NCI-H1105 treated with DMSO at 0.1 percent for 48 hours (cell line): Measurements from ENCODE around the gene UNK.
"Not testable (repeated sequence)": the region's sequence is repeated elsewhere in the genome, so short reads cannot be mapped to it uniquely, and the experiment has no call there.

Experiments used
- DNase-seq: peaks from one replicate; lab custom pipeline; 2025; lab: John Stamatoyannopoulos, UW

The UNK gene

DNA sequence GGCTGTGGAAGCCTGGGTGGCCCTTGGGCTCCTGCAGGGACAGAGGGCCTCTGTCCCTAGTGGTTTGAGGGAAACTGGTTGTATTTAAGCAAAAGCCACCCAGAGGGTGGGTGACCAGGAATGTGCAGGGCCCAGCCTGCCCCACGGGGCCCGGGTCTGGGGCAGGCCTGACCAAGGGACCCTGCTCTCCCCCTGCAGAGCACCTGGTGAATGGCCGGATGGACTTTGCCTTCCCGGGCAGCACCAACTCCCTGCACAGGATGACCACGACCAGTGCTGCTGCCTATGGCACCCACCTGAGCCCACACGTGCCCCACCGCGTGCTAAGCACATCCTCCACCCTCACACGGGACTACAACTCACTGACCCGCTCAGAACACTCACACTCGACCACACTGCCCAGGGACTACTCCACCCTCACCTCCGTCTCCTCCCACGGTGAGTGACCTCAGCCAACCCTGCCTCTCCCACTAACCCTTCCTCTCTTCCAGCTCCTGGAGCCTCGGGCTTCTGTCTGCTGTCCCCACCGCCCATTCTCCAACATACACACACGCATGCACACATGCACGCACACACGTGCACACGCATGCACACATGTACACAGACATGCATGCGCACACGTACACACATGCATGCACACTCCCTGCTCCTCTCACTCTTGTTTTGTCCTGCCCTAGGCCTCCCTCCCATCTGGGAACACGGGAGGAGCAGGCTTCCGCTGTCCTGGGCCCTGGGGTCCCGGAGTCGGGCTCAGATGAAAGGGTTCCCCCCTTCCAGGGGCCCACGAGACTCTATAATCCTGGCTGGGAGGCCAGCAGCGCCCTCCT lies 30.0 kb upstream of the UNK start:
- no peak for DNase-seq

GRCh38 chr17:75755205-75755901 lies 29.3 kb upstream of the UNK start:
- DNase-seq = no peak

- DNase-seq = no peak
These were observed 28.6 kb upstream of the UNK start for GRCh38 chr17:75755990-75756389.

DNA sequence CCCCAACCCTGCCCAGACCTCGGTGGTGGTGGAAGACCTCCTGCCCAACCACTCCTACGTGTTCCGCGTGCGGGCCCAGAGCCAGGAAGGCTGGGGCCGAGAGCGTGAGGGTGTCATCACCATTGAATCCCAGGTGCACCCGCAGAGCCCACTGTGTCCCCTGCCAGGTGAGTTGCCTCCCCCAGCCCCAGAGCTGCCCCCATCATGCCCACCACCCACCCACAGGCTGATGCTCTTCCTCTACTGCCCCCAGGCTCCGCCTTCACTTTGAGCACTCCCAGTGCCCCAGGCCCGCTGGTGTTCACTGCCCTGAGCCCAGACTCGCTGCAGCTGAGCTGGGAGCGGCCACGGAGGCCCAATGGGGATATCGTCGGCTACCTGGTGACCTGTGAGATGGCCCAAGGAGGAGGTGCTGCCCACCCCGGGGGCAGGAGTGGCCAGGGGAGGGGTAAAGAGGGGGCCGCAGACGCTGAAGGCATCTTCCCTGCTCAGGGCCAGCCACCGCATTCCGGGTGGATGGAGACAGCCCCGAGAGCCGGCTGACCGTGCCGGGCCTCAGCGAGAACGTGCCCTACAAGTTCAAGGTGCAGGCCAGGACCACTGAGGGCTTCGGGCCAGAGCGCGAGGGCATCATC lies 28.0 kb upstream of the UNK start:
- DNase-seq = no peak

- DNase-seq = no peak
These were observed 27.4 kb upstream of the UNK start for GRCh38 chr17:75757086-75757681.

GRCh38 chr17:75758131-75758905 lies 26.3 kb upstream of the UNK start:
- DNase-seq = no peak

DNA sequence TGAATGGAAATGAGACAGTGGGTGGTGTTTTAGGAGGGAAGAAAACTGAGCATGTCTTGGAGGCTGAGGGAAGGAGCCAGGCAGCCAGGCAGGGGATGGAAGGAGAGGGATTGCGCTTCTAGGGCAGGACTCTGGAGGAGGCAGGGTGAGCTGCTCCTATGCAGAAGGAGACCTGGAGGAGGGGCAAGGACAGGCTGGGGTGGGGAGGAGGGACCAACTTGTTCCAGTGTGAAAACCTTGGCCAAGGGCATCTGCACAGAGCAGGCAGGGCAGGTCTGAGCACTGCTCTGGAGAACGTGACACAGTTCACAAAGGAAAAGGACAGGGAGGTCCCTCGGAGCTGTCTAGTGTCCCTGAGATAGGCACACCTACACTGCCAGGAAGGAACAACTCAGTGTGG lies 25.1 kb upstream of the UNK start:
- DNase-seq = no peak

GRCh38 chr17:75759978-75760640 lies 24.5 kb upstream of the UNK start:
- not testable (repeated sequence) for DNase-seq

DNA sequence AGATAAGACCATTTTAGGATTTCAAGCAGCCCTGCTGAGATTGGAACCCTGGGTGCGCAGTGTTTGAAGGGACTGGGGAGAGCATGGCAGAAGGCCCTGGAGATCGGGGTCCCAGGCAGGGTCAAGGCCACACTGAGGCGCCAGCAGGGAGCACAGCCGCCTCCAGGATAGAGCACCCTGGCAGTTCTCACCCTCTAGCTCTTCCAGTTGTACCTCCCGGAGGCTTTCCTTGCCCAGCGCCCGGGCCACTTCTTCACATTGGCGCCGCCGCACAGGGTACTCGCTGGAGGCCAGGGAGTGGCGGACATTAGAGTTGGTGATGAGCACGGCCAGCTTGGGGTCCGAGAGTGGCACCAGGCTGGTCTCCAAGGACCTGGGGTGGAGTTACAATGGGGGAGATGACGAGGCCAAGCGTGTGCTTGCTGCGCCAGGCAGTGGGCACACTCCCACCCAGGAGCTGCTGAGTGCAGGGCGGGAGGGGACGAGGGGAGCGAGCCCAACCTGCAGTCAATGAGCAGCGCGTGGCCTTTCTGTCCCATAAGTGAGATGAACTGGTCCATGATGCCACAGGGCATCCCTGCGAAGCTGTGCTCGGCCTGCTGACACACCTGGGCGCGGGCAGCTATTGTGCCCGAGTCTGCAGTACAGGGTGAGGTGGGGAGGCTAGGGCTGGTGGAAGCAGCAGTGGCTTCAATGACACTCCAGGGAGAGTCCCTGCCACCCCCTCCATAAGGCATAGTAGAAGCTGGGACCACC lies 21.9 kb upstream of the UNK start:
- DNase-seq = no peak

DNA sequence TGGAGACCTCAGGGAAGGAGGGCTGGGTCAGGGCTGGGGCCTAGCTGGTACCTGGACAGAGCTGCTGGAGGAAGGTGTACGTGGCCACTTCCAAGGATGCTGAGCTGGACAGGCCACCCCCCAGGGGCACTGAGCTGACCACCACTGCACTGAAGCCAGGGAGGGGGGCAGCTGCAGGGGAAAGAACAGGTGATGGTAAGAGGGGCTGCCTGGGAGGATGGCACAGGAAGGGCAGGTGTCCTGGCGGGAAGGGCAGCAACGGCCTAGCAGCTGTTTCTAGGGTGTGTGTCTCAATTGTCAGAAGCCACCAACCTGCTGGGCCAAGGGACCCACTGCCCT lies 21.4 kb upstream of the UNK start:
- DNase-seq = no peak

GRCh38 chr17:75763613-75764416 lies 20.8 kb upstream of the UNK start:
- DNase-seq = no peak

DNA sequence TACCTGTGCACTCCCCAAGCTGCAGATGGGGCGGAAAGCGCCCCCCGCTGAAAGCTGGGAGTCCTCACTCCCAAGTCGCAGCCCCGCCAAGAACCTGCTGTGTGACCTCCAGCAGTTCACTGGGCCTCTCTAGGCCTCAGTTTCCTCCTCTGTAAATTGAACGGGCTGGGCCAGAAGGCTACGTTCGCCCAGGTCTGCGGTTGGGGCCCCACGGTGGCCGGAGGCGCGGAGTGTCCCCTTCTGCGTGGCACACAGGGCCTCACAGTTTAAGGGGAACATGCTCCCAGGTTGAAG lies 20.2 kb upstream of the UNK start:
- no peak for DNase-seq

DNA sequence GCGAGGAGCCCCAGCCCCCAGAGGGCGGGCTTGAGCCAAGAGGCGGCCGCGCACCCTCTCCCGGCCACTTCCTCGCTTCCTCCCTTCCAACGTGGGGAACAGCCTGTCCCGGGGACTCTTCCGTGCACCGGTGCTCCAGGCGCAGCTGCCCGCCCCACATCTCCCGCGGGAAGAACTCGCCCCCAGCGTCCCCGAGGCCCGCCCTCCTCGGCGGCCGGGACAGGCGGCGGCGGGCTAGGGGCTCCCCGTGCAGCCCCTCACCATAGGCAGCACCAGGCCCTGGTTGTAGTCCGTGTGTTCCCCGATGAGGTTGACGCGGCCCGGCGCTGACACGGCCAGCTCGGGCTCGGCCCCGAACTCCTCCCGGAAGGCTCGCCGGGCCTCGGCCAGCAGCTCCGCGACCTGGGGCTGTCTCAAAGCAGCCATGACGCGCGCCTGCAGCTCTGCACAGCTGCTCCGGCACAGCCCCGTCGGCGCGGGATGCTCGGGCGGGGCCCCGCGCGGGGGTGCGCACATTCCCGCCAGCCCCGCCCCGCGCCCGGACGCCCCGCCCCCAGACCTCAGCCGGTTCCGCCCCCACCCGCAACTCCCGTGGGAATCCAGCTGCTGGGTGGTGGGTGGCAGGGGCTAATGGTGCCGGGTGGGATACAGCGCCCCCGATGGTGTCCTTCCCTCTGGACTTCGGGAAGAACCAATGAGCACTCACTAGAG lies 19.7 kb upstream of the UNK start, which contains the start of gene GALK1:
GALK1 (minus strand) TSS at position 482 of the 711 bp plus-strand sequence; CDS start at position 426, 56 bp downstream.
- DNase-seq = peak; percentile 45

DNA sequence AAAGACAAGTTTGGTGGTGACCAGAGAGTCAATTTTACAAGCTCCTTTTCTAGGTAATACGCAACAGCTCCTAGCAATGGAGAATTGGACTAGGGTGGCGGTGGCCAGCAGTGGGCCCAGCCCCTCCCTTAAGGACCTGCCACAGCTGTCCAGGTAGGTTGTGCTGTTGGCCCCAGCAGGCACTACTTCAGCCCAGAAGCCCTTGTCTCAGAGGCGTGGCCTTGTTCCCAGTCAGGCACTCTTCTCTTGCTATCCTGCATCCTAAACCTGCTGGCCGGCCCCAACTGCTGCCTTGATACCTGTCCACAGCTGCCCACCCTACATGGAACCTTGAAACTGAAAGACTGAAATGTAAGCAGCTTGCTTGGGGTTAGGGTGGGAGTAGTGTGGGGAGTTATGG lies 18.6 kb upstream of the UNK start:
- no peak for DNase-seq

DNA sequence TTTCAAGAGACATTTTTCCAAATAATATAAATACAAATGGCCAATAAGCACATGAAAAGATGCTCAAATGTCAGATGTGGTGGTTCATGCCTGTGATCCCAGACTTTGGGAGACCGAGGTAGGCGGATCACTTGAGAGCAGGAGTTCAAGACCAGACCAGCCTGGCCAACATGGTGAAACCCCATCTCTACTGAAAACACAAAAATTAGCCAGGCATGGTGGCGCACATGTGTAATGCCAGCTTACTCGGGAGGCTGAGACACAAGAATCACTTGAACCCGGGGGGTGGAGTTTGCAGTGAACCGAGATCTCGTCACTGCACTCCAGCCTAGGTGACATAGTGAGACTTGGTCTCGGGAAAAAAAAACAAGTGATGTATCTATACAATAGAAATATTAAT lies 16.7 kb upstream of the UNK start:
- DNase-seq = no peak

DNA sequence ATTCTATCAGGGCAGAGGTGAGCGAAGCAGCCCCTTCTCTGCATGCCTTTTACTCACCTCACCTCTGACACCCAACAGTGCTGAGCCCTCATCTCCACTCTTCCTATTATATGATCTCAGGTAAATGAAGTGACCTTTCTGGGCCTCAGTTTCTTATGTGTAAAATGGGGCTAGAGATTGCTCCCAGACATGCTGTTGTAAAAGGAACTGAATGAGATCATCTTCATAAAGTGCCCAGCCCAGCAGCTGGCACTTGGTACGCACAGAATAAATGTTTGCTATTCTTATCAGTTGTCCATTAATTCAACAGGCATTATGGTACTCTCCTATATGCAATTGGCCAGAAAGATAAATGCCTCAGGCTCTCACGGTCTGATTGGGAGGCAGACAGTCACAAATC lies 15.1 kb upstream of the UNK start:
- no peak for DNase-seq

GRCh38 chr17:75771334-75772281 lies 13.0 kb upstream of the UNK start:
- DNase-seq = no peak

- no peak for DNase-seq
These were observed 11.3 kb upstream of the UNK start for GRCh38 chr17:75773121-75773807.
